ENCODE data around the gene ZNF397. TPM values are rescaled to one million over a fixed set of nuclear protein-coding genes. Genes with fewer than 3 reads are reported as not detected.

ZNF397 gene
- total and polyA plus RNA-seq, 2 of the 13 experiments (the other 11 are each of a cell fraction or from before 2014, with no cell fraction given), result 4.7 to 9.4 TPM

GRCh38 chr18:35290094-35290735, 49.4 kb downstream of the ZNF397 start, which contains the start of gene ZSCAN30 (continued):
- TF ChIP-seq CREM (IDR thresholded peaks at IDR 0.05) (peak; percentile 72), CREM (CRISPR knock-in tag; IDR thresholded peaks at IDR 0.05) (no peak), MLLT10 (CRISPR knock-in tag; IDR thresholded peaks at IDR 0.05) (no peak), ZNF709 (CRISPR knock-in tag; IDR thresholded peaks at IDR 0.05) (peak; percentile 99), ZNF607 (CRISPR knock-in tag; IDR thresholded peaks at IDR 0.05; ENCODE audit: borderline replicate concordance) (peak; percentile 94; the same call in 1 of the 2 replicates), GPN1 (CRISPR knock-in tag; IDR thresholded peaks at IDR 0.05; ENCODE audit: borderline replicate concordance) (no peak), ZNF552 (CRISPR knock-in tag; IDR thresholded peaks at IDR 0.05; ENCODE audit: borderline replicate concordance) (peak; percentile 87; the same call in 1 of the 2 replicates), ZFYVE20 (CRISPR knock-in tag; IDR thresholded peaks at IDR 0.05; ENCODE audit: borderline replicate concordance, low read depth) (no peak), KLF12 (CRISPR knock-in tag; IDR thresholded peaks at IDR 0.05; ENCODE audit: borderline replicate concordance) (no peak), KLF16 (CRISPR knock-in tag; IDR thresholded peaks at IDR 0.05) (peak in 1 of 2 experiments; percentile 94; a peak in 2 of 4 replicates), SP2 (CRISPR knock-in tag; IDR thresholded peaks at IDR 0.05) (peak; percentile 49), PBX3 (CRISPR knock-in tag; IDR thresholded peaks at IDR 0.05; ENCODE audit: borderline replicate concordance) (no peak)
- TF ChIP-seq, protein P1, sequence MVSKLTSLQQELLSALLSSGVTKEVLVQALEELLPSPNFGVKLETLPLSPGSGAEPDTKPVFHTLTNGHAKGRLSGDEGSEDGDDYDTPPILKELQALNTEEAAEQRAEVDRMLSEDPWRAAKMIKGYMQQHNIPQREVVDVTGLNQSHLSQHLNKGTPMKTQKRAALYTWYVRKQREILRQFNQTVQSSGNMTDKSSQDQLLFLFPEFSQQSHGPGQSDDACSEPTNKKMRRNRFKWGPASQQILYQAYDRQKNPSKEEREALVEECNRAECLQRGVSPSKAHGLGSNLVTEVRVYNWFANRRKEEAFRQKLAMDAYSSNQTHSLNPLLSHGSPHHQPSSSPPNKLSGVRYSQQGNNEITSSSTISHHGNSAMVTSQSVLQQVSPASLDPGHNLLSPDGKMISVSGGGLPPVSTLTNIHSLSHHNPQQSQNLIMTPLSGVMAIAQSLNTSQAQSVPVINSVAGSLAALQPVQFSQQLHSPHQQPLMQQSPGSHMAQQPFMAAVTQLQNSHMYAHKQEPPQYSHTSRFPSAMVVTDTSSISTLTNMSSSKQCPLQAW (CRISPR knock-in tag; IDR thresholded peaks at IDR 0.05), result no peak; the same call in 1 of the 2 replicates
- TF ChIP-seq, protein P2, sequence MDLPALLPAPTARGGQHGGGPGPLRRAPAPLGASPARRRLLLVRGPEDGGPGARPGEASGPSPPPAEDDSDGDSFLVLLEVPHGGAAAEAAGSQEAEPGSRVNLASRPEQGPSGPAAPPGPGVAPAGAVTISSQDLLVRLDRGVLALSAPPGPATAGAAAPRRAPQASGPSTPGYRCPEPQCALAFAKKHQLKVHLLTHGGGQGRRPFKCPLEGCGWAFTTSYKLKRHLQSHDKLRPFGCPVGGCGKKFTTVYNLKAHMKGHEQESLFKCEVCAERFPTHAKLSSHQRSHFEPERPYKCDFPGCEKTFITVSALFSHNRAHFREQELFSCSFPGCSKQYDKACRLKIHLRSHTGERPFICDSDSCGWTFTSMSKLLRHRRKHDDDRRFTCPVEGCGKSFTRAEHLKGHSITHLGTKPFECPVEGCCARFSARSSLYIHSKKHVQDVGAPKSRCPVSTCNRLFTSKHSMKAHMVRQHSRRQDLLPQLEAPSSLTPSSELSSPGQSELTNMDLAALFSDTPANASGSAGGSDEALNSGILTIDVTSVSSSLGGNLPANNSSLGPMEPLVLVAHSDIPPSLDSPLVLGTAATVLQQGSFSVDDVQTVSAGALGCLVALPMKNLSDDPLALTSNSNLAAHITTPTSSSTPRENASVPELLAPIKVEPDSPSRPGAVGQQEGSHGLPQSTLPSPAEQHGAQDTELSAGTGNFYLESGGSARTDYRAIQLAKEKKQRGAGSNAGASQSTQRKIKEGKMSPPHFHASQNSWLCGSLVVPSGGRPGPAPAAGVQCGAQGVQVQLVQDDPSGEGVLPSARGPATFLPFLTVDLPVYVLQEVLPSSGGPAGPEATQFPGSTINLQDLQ (CRISPR knock-in tag; IDR thresholded peaks at IDR 0.05), result peak; percentile 94; the same call in 1 of the 2 replicates
- TF ChIP-seq, protein P3, sequence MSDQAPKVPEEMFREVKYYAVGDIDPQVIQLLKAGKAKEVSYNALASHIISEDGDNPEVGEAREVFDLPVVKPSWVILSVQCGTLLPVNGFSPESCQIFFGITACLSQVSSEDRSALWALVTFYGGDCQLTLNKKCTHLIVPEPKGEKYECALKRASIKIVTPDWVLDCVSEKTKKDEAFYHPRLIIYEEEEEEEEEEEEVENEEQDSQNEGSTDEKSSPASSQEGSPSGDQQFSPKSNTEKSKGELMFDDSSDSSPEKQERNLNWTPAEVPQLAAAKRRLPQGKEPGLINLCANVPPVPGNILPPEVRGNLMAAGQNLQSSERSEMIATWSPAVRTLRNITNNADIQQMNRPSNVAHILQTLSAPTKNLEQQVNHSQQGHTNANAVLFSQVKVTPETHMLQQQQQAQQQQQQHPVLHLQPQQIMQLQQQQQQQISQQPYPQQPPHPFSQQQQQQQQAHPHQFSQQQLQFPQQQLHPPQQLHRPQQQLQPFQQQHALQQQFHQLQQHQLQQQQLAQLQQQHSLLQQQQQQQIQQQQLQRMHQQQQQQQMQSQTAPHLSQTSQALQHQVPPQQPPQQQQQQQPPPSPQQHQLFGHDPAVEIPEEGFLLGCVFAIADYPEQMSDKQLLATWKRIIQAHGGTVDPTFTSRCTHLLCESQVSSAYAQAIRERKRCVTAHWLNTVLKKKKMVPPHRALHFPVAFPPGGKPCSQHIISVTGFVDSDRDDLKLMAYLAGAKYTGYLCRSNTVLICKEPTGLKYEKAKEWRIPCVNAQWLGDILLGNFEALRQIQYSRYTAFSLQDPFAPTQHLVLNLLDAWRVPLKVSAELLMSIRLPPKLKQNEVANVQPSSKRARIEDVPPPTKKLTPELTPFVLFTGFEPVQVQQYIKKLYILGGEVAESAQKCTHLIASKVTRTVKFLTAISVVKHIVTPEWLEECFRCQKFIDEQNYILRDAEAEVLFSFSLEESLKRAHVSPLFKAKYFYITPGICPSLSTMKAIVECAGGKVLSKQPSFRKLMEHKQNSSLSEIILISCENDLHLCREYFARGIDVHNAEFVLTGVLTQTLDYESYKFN (CRISPR knock-in tag; conservative IDR thresholded peaks at IDR 0.05), result peak; percentile 51; the same call in 1 of the 2 replicates
- TF ChIP-seq, protein P4, sequence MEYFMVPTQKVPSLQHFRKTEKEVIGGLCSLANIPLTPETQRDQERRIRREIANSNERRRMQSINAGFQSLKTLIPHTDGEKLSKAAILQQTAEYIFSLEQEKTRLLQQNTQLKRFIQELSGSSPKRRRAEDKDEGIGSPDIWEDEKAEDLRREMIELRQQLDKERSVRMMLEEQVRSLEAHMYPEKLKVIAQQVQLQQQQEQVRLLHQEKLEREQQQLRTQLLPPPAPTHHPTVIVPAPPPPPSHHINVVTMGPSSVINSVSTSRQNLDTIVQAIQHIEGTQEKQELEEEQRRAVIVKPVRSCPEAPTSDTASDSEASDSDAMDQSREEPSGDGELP (IDR thresholded peaks at IDR 0.05; ENCODE audit: borderline replicate concordance, low read depth), result peak; percentile 66; the same call in 1 of the 2 replicates
- TF ChIP-seq, protein P5, sequence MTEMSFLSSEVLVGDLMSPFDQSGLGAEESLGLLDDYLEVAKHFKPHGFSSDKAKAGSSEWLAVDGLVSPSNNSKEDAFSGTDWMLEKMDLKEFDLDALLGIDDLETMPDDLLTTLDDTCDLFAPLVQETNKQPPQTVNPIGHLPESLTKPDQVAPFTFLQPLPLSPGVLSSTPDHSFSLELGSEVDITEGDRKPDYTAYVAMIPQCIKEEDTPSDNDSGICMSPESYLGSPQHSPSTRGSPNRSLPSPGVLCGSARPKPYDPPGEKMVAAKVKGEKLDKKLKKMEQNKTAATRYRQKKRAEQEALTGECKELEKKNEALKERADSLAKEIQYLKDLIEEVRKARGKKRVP (CRISPR knock-in tag; IDR thresholded peaks at IDR 0.05), result no peak

All from HepG2 (cell line).